Omental fat pad (tissue), 4 donors: Measurements from ENCODE around the gene ASIC4. TPM values are rescaled to one million over a fixed set of nuclear protein-coding genes. Genes with fewer than 3 reads are reported as not detected.
A peak's percentile ranks its signal among the peaks of the same experiment; 100 is the strongest.

Experiments
- ATAC-seq: fragments of 150-250 bp; one replicate; pipeline ENCODE4 v1.9.1; 2016; ENCODE audit warnings: mild to moderate bottlenecking, moderate library complexity; ENCODE audit not compliant: low FRiP score
- DNase-seq: peaks from one replicate; pipeline ENCODE4 v3.0.0-alpha.2; 2019; ENCODE audit warnings: low spot score
- CTCF ChIP-seq, 3 donors: fragments of 450-650 bp; IDR thresholded peaks; one replicate each; pipeline ENCODE4 v1.5.1; 2016 to 2017; ENCODE audit warnings: antibody characterized with exemption in 3 of 3, mild to moderate bottlenecking in 3 of 3, moderate library complexity in 2 of 3
- total RNA-seq, 4 donors: library from RNA; depleted of rRNA; stranded (reverse); fragments of >200 nt; gene quantifications; one replicate each; pipeline ENCODE4 v1.1.0, GENCODE V29; 2016

Gene ASIC4
- total RNA-seq, 4 donors from 2014 or later: 0.12 to 0.19 TPM; not detected in 2

- no peak for TF ChIP-seq CTCF (IDR thresholded peaks at IDR 0.05)
- DNase-seq (no peak), ATAC-seq (no peak)
These were observed 39.0 kb upstream of the ASIC4 start for GRCh38 chr2:219475278-219475677.

DNA sequence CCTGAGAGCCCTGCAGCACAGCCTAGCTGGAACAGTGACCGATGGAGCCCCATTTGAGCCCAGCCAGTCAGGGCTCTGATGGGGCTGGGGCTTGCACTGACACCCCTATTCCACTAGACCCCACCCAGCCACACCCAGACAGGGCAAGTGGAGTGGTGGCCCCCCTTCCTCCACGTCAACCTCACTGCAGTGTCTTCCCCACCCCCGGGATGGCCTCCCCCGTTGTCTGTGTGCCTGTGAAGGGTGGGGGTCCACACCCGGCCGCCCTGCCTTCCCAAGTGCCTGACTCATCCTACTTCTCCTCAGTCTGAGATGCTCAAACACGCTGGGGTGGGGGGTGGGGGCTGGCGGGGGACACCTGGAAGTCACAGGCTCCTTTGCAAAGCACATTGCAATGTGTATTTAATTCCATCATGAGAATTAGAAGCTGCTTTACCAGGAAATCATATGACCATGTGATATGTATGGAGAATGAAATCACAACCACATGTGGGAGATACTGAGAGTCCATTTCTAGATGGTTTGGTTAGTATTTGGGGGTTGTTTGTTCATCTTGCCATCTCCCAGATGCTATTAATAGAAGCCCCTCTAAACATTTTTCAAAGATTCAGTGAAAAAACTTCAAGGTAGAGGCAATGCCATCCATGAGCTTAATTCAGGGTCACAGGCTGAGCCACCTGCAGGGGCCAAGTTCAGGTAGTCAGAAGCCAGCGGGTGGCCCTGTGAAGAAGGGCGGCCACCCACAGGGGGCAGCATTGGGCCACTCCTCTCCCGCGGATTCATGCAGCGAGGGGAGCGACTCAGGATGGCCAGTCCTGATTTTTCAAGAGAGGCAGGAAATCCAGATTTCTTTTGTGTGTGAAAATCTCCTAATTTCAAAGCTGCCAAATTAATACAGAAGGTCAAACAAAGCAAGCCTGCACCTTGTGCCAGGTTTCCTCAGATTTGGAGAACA is 38.3 kb upstream of the ASIC4 start:
- DNase-seq (peak; percentile 60), ATAC-seq (peak; percentile 34)

GRCh38 chr2:219476652-219477151 is 37.6 kb upstream of the ASIC4 start:
- no peak for TF ChIP-seq CTCF (IDR thresholded peaks at IDR 0.05)
- ATAC-seq: no peak
- DNase-seq: no peak

More for the DNA sequence above, 38.3 kb upstream of the ASIC4 start:
- TF ChIP-seq CTCF (IDR thresholded peaks at IDR 0.05): peak in 2 of 3 donors; percentile 62 to 63

DNA sequence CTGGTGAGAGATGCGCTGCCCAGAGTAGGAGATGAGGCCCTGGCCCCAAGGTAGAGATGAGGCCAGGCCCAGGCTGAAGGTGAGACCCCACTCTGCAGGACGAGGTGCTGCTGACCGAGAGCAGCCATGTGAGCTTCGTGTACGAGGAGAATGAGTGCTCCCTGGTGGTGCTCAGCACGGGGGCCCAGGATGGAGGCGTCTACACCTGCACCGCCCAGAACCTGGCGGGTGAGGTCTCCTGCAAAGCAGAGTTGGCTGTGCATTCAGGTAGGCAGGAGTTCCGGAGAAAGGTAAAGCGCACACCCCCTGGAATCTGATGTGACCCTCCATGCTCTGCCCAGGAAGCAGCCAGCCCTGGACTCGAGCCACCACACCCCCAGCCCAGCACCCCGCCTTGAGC is 37.1 kb upstream of the ASIC4 start:
- DNase-seq (no peak), ATAC-seq (no peak)
- TF ChIP-seq CTCF (IDR thresholded peaks at IDR 0.05): no peak

GRCh38 chr2:219477815-219478214 is 36.5 kb upstream of the ASIC4 start:
- TF ChIP-seq CTCF (IDR thresholded peaks at IDR 0.05): no peak
- ATAC-seq: no peak
- no peak for DNase-seq

DNA sequence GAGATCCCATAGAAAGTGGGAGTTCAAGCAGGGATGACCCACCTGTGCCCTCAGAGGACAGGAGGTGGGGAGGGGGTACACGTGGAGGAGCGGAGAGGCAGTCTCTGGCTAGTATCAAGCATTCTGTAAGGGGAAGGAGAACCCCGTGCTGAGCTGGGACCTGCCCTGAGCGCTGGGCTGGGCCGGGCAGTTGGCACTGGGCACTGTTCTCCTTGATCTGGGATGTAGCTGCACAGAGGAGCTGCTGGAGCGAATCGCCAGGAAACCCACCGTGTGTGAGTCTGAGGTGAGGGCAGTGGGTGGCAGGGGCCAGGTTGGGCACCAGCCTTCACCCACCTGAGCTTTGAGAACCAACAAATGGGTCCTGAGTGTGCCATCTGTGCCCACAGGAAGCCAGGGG is 35.4 kb upstream of the ASIC4 start:
- ATAC-seq: no peak
- no peak for TF ChIP-seq CTCF (IDR thresholded peaks at IDR 0.05)
- no peak for DNase-seq

- ATAC-seq: no peak
- DNase-seq: no peak
- TF ChIP-seq CTCF (IDR thresholded peaks at IDR 0.05): no peak
These were observed 34.3 kb upstream of the ASIC4 start for GRCh38 chr2:219480004-219480403.
